Measurements from ENCODE around the gene SERPINB8.

Gene SERPINB8

DNA sequence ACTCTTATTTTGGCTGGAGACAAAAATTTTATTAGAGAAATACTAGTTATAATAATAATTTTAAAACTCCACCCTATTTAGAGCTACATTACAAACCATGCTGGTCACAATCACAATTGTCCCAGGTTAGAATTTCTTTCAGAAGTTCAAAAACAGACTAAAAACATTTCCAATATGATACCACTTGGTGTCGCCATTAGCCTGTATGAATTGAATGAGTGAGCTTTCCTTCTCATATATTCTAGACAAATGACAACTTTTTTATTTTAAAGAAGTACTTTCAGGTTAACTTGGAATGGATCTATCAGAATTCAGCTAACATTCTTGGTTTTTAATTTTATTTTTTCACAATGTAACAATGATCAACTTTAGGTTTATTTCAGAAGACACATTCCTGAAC lies 48.0 kb downstream of the SERPINB8 start:
- DNase-seq (ENCODE audit: low spot score), result peak; percentile 26

- no peak for DNase-seq (ENCODE audit: low spot score)
These were observed 50.3 kb downstream of the SERPINB8 start for GRCh38 chr18:64019922-64020756.

DNA sequence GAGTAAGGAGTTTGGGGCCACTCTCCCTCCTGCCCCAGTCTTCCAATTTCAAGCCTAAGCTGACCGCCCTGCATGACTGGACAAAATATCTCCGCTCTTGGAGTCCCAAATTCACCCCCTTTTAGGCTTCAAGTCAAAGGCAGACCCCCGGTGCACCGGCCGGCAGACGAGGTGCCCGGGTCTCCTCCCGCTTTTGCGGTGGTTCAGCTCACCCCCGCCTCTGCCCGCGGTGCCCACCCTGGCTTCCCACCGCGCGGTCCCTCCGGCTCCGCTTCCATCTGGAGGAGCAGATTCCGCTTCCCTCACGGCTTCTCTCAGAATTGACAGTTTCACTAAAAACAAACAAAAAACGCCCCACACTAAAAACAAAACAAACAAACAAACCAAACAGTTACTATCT lies 56.5 kb downstream of the SERPINB8 start:
- DNase-seq (ENCODE audit: low spot score), result no peak

DNA sequence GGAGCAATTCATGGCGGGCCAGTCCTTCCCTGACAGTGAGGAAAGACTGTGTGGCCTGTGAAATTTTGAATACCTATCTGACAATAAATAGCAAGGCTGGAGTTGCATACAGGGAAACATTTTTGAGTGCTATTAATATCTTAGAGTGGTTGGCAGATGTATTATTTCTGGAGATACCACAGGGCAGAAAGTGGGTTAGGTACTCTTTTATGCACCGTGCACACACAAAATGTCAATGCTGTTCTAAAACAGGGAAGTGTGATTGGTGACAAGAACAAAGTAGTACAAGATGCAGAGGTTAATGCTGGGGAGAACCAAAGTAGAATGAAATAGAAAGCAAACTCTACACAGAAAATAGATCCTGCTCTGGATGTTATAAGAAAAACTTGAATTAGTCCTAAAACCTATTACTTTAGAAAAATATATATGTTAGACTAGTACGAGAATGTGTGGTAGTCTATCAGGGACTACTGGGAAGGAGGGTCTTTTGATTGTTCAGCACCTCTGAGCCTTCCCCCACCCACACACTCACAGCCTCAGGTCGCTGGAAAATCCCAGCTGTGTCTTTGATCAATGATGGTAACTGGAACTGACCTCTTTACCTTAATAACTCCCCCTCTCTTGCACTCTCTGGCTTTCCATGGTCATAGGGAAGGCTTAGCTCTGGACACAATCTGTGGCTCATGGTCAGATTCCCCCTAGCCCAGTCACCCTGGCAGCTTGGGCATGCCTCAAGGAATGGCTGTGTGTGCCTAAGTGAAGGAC lies 58.2 kb downstream of the SERPINB8 start:
- no peak for DNase-seq (ENCODE audit: low spot score)

- no peak for DNase-seq (ENCODE audit: low spot score)
These were observed 59.2 kb downstream of the SERPINB8 start for GRCh38 chr18:64029096-64029495.

GRCh38 chr18:64031411-64031810 lies 61.5 kb downstream of the SERPINB8 start:
- no peak for DNase-seq (ENCODE audit: low spot score)

- no peak for DNase-seq (ENCODE audit: low spot score)
These were observed 62.4 kb downstream of the SERPINB8 start for GRCh38 chr18:64032312-64032711.

DNA sequence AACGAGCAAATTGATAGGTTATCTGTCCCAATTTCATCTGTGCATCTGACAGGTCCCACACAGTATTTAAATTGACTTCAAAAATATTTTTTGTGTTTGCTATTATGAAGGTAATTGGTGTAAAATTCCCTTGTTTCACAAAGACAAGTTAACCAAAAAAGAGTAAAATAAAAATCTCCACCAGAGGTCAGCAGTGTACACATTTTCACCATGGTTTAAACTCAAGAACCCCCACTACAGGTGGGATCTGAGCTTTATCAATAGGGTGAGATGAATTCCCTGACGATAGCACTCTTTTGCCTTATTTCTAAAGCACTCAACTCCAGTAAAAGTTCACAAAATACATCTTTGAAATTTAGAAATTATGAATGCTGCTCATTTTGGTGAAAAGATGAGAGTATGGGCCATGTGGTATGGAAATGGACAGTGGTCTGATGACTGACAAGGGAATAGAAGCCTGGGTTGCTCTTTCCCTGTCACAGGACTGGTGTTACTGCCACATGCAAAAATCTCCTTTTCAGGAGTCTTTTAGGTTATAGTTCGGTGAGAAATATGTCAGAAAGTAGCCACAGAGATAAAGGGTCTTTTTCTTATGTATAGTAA lies 68.0 kb downstream of the SERPINB8 start:
- DNase-seq (ENCODE audit: low spot score), result peak; percentile 53

All from cerebellar cortex (tissue), 1 donor.